Retinal pigment epithelial cell (primary cell): ENCODE data around the gene SPRR1B.

Source experiments
- DNase-seq: peaks from one replicate; pipeline ENCODE4 v3.0.0-alpha.2; 2010; ENCODE audit warnings: low read depth
- H3K4me3 ChIP-seq: 2 replicates; pipeline ENCODE4 v1.5.1; 2011; ENCODE audit warnings: mild to moderate bottlenecking, low read length, control low read depth, moderate library complexity
- CTCF ChIP-seq: conservative IDR thresholded peaks from 2 replicates; pipeline ENCODE4 v1.5.1; 2011; ENCODE audit warnings: low read depth, low read length, control low read depth, inconsistent platforms

Gene SPRR1B

GRCh38 chr1:153071511-153071910 lies 40.5 kb downstream of the SPRR1B start, which contains the start of gene SPRR2B:
TSS of gene SPRR2B (minus strand) at chr1:153071611. CDS start at chr1:153070839, 772 bp downstream.
- TF ChIP-seq CTCF = no peak
- DNase-seq = no peak
- H3K4me3 ChIP-seq = no peak within 1 kb of the TSS

GRCh38 chr1:153072806-153073726 lies 42.1 kb downstream of the SPRR1B start:
- H3K4me3 ChIP-seq = no peak overlapping the region
- no peak for TF ChIP-seq CTCF
- no peak for DNase-seq

- no peak overlapping the region for H3K4me3 ChIP-seq
- TF ChIP-seq CTCF = no peak
- DNase-seq = no peak
Observed at GRCh38 chr1:153081736-153082135, 50.7 kb downstream of the SPRR1B start.
